ENCODE data around the gene SREK1IP1.

DNA sequence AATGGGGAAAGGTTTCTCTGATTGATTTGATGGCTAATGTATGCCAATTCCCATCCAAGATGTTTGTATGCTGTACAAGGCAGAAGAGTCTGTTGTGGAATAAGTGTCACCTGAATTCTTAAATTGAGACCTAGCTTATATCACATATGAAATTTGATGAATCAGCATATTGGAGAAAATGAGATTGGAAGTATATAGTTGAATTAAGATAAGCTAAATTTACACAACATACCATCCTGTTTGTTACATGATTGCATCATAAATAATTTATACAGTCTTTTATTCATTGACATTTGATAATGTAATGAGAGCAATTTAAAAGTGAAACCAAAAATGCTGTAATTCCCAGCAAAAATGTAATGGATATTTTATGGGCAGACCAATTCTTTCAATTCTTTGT lies 1.4 kb upstream of the SREK1IP1 start:
- TF ChIP-seq EZH2 (IDR thresholded peaks at IDR 0.05; ENCODE audit: low read length, unreplicated experiment), result no peak
- TF ChIP-seq, protein P1, sequence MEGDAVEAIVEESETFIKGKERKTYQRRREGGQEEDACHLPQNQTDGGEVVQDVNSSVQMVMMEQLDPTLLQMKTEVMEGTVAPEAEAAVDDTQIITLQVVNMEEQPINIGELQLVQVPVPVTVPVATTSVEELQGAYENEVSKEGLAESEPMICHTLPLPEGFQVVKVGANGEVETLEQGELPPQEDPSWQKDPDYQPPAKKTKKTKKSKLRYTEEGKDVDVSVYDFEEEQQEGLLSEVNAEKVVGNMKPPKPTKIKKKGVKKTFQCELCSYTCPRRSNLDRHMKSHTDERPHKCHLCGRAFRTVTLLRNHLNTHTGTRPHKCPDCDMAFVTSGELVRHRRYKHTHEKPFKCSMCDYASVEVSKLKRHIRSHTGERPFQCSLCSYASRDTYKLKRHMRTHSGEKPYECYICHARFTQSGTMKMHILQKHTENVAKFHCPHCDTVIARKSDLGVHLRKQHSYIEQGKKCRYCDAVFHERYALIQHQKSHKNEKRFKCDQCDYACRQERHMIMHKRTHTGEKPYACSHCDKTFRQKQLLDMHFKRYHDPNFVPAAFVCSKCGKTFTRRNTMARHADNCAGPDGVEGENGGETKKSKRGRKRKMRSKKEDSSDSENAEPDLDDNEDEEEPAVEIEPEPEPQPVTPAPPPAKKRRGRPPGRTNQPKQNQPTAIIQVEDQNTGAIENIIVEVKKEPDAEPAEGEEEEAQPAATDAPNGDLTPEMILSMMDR (conservative IDR thresholded peaks at IDR 0.05; ENCODE audit: low read depth, low read length), result no peak
